ENCODE measurements around the gene TEX261.

DNA sequence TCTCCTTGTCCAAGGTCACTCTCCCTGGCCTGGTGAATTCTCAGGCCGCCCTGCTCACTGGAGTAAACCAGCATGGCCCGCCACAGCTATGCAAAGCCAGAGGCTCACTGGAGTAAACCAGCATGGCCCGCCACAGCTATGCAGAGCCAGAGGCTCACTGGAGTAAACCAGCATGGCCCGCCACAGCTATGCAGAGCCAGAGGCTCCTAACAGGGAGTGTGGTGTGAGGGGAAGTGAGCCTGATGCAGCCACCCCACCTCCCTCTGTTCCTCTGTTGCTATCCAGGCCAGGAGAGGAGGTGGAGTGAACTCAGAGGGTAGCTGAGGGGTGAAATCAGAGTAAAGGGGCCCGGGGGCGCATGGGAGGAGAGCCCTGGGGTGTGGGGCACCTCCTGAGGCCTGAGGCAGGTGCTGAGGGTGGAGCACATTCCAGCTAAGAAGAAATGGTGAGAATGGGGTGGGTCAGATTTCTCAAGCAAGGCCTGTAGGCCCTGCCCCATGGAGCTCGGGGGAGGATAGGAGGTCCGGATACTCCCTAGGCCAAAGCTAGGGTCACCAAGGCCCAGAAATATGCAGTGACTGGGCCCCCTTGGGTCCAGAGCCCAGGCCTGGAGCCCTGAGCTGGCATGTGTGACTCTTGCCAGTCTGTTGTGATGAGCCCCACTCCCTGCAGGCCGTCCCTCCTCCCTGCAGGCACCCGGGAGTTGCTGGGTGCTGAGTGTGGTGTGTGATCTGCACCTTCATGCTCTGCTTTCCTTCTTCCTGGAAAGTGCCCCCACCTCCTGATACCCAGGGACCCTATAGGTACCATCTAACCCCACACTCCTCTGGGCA lies 57.5 kb downstream of the TEX261 start:
- TF ChIP-seq, protein P1, sequence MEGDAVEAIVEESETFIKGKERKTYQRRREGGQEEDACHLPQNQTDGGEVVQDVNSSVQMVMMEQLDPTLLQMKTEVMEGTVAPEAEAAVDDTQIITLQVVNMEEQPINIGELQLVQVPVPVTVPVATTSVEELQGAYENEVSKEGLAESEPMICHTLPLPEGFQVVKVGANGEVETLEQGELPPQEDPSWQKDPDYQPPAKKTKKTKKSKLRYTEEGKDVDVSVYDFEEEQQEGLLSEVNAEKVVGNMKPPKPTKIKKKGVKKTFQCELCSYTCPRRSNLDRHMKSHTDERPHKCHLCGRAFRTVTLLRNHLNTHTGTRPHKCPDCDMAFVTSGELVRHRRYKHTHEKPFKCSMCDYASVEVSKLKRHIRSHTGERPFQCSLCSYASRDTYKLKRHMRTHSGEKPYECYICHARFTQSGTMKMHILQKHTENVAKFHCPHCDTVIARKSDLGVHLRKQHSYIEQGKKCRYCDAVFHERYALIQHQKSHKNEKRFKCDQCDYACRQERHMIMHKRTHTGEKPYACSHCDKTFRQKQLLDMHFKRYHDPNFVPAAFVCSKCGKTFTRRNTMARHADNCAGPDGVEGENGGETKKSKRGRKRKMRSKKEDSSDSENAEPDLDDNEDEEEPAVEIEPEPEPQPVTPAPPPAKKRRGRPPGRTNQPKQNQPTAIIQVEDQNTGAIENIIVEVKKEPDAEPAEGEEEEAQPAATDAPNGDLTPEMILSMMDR (conservative IDR thresholded peaks at IDR 0.05; ENCODE audit: low read depth, low read length), result no peak
- TF ChIP-seq EZH2 (IDR thresholded peaks at IDR 0.05; ENCODE audit: low read length, unreplicated experiment) (no peak), EZH2phosphoT487 (IDR thresholded peaks at IDR 0.05; ENCODE audit: borderline replicate concordance, low read length) (no peak)
